ENCODE results near the gene VPS26A.

- no peak for TF ChIP-seq EZH2 (IDR thresholded peaks at IDR 0.05; ENCODE audit: low read length, missing control alignments)
- TF ChIP-seq, protein P1, sequence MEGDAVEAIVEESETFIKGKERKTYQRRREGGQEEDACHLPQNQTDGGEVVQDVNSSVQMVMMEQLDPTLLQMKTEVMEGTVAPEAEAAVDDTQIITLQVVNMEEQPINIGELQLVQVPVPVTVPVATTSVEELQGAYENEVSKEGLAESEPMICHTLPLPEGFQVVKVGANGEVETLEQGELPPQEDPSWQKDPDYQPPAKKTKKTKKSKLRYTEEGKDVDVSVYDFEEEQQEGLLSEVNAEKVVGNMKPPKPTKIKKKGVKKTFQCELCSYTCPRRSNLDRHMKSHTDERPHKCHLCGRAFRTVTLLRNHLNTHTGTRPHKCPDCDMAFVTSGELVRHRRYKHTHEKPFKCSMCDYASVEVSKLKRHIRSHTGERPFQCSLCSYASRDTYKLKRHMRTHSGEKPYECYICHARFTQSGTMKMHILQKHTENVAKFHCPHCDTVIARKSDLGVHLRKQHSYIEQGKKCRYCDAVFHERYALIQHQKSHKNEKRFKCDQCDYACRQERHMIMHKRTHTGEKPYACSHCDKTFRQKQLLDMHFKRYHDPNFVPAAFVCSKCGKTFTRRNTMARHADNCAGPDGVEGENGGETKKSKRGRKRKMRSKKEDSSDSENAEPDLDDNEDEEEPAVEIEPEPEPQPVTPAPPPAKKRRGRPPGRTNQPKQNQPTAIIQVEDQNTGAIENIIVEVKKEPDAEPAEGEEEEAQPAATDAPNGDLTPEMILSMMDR (conservative IDR thresholded peaks at IDR 0.05 in 1 of 2, IDR thresholded peaks at IDR 0.05 in 1 of 2; ENCODE audit: low read depth in 1 of 2, low read length in 2 of 2): no peak
Observed at GRCh38 chr10:69160809-69161241, 36.8 kb downstream of the VPS26A start.

Data from fibroblast of lung (primary cell).